ENCODE data around the gene GET4.

Gene GET4, protein sequence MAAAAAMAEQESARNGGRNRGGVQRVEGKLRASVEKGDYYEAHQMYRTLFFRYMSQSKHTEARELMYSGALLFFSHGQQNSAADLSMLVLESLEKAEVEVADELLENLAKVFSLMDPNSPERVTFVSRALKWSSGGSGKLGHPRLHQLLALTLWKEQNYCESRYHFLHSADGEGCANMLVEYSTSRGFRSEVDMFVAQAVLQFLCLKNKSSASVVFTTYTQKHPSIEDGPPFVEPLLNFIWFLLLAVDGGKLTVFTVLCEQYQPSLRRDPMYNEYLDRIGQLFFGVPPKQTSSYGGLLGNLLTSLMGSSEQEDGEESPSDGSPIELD

GRCh38 chr7:876077-876971 lies at the start of gene GET4:
Gene GET4 (plus strand): TSS chr7:876554. CDS start chr7:876646, 92 bp downstream.
- DNase-seq = no peak

- DNase-seq = no peak
These were observed 47.4 kb upstream of the GET4 start for GRCh38 chr7:828793-829561.

DNA sequence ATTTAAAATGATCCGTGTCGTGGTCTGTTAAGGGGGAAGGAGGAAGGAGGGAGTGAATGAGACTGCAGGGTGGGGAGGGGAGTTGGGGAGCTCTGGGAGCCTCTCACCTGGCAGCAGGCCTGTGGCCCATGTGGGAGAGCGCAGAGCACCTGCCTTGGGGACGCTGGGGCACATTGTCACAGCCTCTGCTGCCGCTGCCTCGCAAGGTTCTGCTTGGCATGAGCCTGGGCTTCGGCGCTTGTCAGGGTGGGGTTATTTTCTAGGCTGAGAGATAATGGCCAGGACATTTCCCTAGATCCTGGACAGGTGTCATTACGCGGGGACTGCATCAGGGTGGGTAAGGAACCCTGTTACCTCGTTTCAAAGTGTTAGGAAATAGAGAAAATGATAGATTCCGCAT lies 46.3 kb upstream of the GET4 start:
- no peak for DNase-seq

DNA sequence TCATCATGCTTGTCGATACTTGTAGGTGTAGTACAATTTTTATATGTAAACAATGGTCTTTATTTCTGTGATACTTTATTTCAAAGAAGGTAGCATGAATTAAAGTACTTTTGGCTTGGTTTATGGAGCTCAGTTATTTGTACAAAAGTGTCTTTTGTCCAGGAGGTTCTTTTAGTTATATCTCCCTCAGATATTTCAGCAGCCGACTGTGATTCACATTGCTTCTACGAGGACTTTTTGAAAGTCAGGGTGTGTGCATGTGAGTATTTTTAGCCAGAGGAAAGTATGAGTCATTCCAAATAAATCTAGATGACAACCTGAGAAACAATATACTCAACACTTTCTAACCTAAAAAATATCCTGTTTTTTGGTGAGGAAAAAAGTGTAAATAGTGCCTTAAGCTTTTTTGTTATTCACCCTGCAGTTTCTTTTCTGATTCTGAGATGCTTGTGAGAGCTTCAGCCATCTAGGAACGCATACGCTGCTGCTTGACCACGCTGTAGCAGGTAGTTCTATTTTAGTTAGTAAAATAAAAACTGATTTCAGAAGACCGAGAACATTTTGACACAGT lies 44.7 kb upstream of the GET4 start:
- DNase-seq = no peak

GRCh38 chr7:832167-832967 lies 44.0 kb upstream of the GET4 start, which contains the start of gene SUN1:
Gene SUN1 (plus strand): TSS chr7:832476. CDS start chr7:832525, 49 bp downstream.
- DNase-seq = no peak

- no peak for DNase-seq
These were observed 43.4 kb upstream of the GET4 start for GRCh38 chr7:832968-833424.

DNA sequence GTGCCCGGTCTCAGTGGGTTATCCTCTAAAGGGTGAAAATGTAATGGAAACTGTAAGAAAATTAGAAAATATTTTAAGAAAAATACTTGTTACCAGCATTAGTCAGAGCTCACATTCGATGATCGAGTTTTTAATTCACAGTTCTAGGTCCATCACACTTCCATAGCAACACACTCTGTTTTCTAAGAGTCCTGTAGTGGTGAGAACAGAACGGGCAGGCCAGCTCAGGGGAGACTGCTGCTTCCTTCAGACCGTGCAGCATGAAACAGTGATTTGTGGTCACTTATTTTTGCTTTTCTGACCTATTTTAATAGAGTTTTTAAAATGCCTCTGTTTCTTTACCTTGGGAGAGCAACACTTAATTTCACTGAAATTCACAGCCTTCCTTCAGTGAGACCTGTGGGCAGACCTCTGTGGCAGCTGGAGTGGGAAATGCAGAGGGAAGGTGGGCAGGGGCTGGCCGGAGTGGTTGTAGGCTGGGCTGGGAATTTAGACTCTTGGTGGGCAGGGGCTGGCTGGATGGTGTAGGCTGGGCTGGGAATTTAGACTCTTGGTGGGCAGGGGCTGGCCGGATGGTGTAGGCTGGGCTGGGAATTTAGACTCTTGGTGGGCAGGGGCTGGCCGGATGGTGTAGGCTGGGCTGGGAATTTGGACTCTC lies 42.6 kb upstream of the GET4 start:
- DNase-seq = no peak

GRCh38 chr7:834277-834676 lies 42.1 kb upstream of the GET4 start:
- no peak for DNase-seq

DNA sequence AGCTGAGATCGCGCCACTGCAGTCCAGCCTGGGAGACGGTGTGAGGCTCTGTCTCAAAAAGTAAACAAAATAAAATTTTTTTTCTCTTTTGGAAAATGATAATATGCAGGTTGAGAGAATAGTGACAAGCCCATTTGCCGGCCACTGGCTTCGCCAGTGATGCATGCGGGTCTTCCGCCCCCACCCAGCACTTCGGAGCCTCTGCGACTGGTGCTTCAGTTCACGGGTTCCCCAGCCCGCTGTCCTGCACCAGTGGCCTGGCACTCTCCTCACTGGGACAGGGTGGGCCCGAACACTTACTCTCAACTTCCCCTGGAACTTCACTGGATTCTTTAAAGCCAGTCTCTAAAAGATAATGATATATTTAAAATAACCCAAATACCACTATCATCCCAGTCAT lies 41.3 kb upstream of the GET4 start:
- no peak for DNase-seq

GRCh38 chr7:835485-836401 lies 40.6 kb upstream of the GET4 start:
- no peak for DNase-seq

GRCh38 chr7:836429-836828 lies 39.9 kb upstream of the GET4 start:
- no peak for DNase-seq

GRCh38 chr7:837001-837400 lies 39.4 kb upstream of the GET4 start:
- DNase-seq = no peak

DNA sequence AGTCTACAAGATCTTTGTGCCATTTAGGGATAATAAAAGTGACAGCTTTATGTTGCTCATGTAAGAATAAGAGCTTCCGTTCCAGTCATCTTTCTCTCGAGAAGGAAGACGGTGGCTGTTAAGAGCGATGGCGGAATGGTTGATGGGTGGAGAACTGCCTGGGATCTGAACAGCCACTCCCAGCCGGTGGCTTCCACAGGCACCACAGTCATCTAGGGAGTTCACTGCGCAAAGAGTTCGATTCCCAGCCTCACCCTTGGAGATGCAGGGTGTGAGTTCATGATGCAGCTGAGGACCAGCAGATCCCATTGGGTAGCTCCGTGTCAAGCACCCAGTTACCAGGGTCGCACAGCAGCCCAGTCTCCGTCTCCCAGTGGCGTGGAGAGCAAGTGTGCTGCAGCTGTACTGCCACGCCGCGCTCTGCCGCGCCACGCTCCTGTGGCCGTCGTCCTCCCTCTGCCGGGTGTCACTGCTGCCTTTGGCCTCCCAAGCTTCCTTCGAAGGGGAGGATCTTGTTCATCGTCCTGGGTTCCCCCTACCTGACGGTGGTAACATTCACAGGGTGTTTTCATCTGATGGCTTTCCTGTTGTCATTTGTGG lies 36.3 kb upstream of the GET4 start:
- DNase-seq = no peak

DNA sequence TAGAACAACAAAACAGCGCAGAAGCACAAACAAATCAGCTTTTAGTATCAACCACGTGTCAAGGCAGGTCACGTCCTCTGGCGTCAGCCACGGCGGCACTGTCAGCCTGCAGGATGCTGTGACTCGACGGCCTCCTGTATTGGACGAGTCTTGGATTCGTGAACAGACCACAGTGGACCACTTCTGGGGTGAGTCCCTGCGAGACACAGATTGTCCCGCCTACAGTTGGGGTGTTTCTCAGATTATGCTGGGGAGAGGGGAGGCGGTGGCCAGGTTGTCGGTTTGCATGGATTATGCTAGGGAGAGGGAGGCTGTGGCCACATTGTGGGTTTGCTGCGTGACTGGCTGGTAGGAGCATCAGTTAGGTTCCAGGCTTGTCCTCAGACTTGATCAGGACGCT lies 34.4 kb upstream of the GET4 start:
- DNase-seq = no peak

GRCh38 chr7:842431-843031 lies 33.8 kb upstream of the GET4 start:
- DNase-seq = no peak

- no peak for DNase-seq
These were observed 33.1 kb upstream of the GET4 start for GRCh38 chr7:843230-843629.

GRCh38 chr7:844043-844442 lies 32.3 kb upstream of the GET4 start:
- no peak for DNase-seq

GRCh38 chr7:844514-844913 lies 31.8 kb upstream of the GET4 start:
- DNase-seq = no peak

DNA sequence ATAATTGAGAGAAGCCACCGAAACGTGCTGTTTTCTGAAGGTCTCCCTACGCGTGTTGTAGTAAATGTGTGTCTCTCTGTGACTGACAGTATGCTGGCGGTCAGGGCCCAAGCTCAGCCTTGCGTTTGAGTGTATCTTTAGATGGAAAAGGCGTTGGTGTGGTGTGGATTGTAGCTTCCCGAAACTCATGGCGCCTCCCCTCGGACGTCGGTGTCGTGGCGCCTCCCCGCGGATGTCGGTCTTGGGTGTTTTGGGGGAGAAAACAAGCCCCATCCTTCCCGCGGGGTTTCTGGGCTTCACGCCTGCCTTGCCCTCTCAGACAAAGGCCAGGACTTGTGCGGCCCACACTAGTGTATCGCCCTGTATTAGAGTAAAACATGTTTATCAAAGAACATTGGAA lies 31.3 kb upstream of the GET4 start:
- DNase-seq = no peak
